GM21619 (cell line): ENCODE data around the gene TCTN1.
"Not testable (repeated sequence)": the region's sequence is repeated elsewhere in the genome, so short reads cannot be mapped to it uniquely, and the experiment has no call there.

Experiments
- ATAC-seq: cut with Tn5 transposase; IDR thresholded peaks from one replicate; pipeline ENCODE4 v1.9.1; 2021; ENCODE audit not compliant: unreplicated experiment

The TCTN1 gene

DNA sequence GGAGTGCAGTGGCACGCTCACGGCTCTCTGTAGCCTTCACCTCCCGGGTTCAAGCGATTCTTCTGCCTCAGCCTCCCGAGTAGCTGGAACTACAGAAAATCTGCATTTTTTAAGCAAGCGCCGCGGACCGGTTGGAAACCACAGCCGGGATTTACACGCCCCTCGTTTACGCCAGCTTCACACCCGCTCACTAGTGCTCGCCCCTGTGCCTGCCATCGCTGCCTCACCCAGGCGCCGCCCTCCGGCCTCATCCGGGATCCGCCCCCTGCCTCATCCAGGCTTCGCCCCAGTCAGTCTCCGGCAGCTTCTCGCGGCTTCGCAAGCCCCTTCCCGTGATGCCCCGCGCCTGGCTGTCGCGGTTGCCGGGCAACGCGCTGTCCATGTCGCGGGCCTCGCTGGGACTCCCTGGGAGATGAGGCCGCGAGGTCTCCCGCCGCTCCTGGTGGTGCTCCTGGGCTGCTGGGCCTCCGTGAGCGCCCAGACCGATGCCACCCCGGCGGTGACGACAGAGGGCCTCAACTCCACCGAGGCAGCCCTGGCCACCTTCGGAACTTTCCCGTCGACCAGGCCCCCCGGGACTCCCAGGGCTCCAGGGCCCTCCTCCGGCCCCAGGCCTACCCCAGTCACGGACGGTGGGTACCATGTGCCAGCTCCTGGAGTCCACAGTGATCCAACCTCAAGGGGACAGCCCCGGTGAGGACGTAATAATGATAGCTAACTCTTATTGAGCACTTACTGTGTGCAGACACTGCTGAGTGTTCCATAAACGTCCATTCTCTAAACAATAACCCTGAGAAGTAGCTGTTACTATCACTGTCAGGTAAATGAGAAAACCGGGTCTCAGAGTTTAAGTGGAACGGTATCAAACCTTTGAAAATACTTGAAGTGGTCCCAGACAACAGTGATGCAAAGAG is at the start of gene TCTN1:
Gene TCTN1 (plus strand): TSS at position 359 of the 914 bp plus-strand sequence. CDS start 54 bp downstream, at position 413.
- peak; percentile 93 for ATAC-seq

DNA sequence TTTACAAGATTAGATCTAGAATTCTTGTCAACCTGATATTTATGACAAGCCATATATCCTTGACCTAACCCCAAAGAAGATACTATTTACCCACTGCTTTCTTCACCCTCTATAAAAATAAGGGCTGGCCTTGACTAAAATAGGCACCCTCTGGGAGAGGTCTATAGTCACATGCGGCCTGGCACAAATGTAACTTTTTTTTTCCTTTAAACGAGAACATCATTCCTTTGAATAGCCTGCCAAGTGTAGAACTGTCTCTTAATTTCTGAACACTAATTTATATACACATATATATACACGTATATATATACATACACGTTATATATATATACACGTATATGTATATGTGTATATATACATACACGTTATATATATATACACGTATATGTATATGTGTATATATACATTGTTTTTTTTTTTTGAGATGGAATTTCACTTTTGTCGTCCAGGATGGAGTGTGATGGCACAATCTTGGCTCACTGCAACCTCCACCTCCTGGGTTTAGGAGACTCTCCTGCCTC is 49.4 kb upstream of the TCTN1 start:
- ATAC-seq = no peak

DNA sequence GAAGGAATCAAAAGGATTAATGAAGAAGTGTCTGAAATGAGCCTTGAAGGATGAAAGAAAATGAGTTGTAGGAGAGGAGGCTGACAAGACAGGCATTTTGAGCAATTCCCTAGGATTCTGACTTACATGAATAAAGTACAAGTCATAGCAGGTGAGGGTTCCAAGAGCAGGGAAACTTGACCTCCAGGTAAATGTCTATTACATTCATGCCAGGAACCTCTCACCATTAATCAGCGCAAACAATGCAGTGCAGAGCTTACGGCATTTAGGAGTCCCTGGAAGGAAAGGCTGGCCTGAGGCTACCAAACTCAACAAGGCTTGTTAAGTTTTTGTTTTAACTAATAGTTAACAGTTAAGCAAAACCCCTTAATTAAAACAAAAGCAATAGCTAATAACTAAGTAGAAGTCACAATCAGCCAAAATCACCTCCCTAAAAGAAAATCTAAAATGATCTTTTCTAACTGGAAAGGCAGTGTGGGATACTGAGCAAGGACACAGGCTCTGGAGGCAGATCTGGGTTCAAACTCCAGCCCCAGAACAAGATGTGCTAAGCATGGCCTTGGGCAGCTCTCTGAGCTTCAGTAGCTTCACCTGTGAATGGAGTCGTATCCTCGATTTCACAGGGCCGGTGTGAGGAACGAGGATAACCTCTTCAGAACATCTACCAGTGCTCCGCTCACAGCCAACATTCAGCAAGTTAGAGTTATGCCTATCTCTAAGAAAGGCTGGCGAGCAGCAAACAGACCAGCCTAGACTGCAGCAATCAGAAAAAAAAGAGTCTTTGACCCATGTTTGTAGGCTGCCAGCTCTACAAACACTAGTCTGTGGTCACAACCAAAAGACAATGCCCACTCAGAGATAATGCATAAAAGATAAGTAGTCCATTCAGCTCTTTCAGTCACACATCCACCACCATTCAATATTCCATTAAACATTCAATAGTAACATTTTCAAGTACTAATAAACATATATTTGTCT is 47.7 kb upstream of the TCTN1 start:
- no peak for ATAC-seq

DNA sequence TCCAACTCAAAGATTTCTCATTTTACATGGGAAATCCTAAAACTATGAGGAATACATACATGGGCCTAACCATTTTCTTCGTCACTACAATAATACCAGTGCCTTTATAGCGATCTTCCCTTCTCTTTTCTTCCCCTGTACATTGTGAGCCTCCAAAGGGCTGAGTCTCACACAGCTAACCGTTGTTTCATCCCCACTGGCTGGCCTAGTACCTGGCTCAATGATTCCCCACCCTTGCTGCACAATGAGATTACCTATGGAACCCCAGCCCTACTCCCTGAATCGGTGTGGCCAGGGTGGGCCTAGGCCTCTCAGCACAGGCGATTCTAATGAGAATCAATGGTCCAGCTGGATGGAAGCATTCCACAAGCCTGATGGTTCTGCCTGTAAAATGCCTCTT is 46.9 kb upstream of the TCTN1 start:
- ATAC-seq = no peak

DNA sequence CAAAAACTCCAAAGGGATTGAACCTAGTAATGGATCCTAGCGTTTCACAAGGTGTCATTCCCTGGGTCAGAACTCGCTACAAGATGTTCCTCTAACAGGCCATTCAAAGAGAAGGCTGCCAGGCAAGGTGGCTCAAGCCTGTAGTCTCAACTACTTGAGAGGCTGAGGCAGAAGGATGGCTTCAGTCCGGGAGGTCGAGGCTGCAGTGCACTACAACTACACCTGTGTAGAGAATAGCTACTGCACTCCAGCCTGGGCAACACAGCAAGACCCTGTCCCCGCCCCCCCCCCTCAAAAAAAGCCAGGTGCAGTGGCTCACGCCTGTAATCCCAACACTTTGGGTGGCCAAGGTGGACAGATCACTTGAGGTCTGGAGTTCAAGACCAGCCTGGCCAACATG is 45.2 kb upstream of the TCTN1 start:
- no peak for ATAC-seq

DNA sequence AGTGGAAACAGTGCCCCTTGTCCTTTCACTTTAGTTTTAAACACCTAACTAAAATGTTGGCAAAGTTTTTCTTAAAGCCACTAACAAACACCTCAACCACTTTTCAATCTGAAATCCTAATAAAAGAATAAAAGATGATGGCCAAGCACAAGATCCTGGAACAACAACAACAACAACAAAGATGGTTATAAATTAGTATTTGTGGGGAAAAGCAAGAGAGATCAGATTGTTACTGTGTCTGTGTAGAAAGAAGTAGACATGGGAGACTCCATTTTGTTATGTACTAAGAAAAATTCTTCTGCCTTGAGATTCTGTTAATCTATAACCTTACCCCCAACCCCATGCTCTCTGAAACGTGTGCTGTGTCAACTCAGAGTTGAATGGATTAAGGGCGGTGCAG is 44.1 kb upstream of the TCTN1 start:
- ATAC-seq = not testable (repeated sequence)

DNA sequence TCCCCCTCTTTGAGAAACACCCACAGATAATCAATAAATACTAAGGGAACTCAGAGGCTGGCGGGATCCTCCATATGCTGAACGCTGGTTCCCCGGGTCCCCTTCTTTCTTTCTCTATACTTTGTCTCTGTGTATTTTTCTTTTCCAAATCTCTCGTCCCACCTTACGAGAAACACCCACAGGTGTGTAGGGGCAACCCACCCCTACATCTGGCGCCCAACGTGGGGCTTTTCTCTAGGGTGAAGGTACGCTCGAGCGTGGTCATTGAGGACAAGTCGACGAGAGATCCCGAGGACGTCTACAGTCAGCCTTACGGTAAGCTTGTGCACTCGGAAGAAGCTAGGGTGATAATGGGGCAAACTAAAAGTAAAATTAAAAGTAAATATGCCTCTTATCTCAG is 43.1 kb upstream of the TCTN1 start:
- ATAC-seq = not testable (repeated sequence)

DNA sequence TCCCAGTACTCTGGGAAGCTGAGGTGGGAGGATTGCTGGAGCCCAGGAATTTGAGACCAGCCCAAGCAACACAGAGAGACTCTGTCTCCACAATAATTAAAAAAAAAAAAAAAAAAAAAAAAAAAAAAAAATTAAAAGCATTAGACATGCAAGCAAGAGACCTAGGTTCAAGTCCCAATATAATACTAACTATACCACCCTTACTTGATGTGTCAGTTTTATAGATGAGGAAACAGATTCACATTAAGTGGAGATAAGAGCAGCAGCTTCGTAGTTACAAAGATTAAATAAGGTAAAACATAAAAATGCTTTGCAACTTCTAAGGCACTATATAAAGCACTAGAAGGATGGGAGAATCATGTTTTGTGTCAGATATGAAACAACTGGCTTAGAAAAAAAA is 39.9 kb upstream of the TCTN1 start:
- ATAC-seq = no peak

DNA sequence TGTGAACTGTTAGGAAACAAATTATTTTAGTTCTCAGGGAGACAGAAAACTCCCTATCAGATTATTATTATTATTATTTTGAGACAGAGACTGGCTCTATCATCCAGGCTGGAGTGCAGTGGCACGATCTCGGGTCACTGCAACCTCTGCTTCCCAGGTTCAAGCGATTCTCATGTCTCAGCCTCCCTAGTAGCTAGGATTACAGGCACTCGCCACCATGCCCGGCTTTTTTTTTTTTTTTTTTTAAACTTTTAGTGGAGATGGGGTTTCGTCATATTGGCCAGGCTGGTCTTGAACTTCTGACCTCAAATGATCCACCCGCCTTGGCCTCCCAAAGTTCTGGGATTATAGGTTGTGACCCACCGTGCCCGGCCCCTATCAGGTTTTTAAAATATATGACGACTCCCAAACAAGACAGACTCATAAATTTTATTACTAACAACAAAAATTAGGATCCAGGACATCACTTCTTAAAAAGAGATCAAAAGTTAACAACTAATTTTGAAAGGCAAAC is 39.2 kb upstream of the TCTN1 start:
- not testable (repeated sequence) for ATAC-seq

DNA sequence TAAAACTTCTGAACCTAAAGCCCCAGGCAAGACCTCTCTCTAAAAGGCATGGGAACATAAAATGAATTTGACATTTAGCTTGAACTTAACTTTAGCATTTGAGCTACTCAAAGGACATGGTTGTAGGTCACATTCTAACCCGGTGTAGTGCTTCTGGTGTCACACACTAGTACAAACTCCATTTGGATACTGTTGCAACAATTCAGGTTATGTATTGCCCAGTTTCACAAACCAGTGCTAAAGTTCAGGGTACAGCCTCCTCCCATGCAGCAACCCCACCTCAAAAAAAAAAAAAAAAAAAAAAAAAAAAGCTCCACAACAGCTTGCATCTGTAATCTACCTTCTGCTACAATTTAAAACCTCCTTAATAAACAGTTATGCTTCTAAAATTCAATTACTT is 38.6 kb upstream of the TCTN1 start:
- no peak for ATAC-seq

DNA sequence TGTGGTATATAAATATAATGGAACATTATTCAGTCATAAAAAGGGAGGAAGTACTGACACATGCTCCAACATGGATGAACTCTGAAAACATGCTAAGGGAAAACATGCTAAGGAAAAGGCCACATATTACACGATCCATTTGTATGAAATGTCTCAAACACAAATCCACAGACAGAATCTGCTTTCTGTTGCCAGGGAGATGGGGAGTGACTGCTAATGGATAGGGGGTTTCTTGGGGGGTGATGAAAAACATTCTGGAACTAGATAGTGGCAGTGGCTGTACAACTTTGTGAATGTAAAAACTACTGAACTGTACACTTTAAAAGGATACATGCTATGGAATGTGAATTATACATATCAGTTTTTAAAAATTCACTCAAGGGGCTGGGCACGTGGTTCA is 37.4 kb upstream of the TCTN1 start:
- no peak for ATAC-seq

DNA sequence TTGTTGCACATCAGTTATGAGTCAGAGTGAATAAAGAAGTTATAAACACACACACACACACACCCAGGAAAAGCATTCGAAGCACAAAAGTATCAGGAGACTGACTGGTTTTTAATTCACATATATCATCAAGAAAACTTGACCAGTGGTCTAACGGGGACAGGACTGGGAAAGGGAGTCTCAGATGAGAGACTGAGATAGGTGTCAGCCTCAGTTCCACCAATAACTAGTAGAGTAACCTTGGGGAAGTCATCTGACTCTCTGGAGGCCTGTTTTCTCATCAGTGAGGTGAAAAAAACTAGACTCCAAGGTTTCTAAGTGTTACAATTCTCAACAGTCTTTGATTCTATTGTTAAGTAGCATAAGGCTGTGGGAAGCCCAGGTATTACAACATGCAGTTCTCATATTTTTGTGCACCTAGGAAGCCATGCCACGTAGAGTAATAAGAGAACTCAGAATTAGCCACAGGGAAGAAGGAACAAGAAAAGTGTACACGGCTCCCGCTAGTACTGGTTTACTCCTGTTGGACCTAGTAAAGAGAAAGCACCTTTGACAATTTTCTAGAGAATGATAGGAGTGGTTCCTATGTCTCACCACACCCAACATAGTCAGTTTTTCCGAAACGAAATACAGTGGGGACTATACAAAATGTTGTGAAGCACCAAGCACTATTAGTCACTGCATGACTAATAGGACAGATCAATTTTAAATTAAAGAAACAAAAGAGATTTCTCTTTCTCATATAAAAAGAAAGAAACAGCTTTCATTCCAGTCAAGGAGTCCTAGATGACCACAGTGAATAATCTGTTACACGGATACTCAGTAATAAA is 35.9 kb upstream of the TCTN1 start:
- no peak for ATAC-seq

DNA sequence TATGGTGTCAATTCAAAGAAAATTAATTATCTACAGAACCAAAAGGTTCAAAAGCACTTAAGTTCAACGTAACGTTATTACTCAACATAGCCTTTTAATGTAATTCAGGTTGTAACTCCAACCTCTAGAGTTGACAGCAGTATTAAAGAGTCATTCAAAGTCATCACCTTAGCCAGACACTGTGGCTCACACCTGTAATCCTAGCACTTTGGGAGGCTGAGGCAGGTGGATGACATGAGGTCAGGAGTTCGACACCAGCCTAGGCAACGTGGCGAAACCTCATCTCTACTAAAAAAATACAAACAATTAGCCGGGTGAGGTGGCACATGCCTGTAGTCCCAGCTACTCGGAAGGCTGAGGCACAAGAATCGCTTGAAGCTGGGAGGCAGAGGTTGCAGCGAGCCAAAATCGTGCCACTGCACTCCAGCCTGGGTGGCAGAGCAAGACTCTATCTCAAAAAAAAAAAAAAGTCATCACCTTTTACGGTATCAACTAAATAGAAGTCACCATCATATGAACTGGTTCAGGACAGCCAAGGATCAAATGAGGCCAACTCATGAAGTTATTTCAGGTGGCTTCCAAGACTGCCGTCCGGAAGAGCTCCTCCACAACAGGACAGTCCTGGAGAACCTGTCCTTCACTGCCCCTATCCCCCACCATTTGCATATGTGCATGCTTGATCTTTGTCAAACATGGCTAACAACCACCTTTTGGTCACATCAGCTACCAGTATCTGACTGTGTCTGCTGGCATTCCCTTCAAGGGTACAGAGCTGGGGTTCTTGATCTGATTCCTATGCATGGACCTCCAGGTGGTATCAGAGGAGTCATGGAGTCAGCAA is 35.0 kb upstream of the TCTN1 start:
- no peak for ATAC-seq

DNA sequence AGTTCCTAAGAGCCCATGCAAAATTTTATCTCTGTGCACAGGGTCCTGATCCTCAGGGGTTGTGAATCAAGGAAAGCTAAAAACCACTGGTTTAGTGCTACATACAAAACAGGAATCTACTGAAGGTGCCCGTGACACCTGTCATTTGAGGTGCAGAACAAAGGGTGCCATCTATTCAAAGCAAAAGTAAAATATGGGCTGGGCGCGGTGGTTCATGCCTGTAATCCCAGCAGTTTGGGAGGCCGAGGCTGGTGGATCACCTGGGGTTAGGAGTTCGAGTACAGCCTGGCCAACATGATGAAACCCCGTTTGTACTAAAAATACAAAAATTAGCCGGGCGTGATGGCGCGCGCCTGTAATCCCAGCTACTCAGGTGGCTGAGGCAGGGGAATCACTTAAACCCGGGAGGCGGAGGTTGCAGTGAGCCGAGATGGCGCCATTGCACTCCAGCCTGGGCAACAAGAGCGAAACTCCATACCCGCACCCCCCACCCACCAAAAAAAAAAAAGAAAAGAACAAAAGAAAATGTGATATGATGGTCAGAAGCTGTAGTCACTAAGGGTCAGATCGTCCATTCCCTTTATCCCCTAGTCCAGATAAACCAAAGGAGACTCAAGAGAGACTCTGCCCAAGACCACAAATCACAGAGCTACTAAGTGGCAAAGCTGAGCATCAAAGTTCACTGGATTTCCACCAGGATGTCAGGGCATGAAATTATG is 34.2 kb upstream of the TCTN1 start:
- no peak for ATAC-seq

DNA sequence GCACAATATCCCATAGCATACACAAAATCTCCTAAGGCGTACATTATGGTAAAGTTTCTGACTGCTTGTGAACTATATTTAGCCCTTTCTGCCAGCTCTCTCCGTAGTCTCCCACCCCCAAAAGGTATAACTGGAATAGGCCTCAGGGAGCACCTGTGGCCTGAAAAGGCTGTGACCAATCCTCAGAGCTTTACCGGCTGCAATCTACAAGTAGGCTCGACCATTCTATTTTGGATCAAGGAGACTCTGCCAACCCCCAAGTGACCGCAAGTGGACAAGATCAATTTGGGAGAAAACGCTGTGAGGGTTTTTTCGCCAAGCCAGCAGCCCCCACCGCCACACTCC is 32.0 kb upstream of the TCTN1 start:
- no peak for ATAC-seq

DNA sequence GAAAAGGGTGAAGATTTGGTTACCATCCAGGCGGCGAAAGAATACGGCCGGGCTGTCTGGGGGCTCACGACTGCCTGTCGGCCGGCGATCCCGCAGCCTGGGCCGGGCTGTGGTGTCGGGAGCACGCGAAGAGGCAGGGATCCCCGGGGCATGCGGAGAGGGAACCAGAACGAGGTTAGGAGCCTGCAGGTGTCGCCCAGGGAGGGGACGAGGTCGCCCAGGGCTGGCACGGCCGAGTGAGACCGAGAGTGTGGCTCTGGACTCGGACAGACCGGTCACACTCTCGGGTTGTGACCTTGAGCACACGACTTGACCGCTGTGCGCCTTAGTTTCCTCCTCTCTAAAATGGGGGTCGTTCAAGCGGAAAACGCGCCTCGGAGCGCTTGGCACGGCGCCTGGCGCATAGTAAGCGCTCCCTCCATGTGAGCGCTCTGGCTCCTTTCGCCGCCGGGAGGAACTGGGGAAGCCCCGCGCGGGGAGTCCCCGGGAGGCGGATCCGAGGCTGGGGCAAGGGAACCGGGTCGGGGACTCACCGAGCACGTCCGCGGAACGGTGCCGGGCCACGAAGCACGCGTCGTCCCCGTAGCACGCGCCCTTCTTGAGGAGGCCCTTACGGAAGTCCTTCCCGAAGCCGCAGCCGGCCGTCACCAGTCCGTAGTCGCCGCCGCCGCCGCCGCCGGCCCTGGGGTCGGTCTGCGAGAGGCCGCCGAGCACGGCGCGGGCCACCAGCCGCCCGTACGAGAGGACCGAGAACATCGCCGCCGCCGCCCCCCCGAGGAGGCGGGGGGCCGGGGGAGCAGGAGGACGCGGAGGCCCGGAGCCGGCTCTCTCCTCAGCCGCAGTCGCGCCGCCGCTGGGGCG is 31.4 kb upstream of the TCTN1 start:
- peak; percentile 43 for ATAC-seq

DNA sequence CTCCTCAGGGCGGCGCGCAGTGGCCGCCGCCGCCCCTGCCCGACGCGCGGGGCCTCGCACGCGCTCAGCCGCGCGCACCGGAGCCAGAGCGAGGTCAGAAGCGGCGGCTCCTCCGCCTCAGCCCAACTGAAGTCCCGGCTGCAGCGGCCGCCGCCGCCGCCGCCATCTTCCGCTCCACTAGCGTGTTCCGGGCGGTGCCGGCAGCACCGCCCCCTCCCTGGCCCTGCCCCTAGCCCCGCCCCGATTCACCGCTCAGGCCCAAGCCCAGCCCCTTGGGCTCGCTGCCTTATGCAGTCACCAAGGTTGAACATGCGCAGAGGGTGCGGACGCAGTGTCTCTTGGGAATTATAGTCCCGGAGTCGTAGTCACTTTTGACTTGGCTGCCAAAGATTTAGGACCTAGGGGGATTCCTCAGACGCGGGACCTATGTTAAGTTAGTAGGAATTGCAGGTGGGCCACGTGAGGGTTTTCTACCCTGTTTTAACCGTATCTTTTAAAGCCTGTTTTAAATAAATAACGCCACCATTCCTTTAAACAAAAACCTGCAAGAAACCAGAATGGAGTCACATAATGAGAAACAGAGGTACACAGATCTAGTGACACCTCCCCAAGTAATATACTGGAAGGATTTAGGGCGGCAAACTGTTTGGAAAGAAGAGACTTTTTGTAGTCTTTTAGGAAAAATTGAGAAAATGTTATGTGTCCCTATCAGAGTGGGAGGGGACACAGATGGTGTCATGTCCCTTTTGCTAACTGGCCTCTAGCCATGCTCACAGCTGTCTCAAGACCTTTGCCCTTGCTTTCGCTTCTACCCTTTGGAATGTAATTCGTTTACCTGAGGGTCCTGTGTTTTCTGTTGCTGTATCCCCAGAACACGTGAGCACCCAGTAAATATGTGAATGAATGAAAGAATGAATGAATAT is 30.5 kb upstream of the TCTN1 start, which contains the start of gene PPTC7:
Gene PPTC7 (minus strand): TSS at position 182 of the 923 bp plus-strand sequence. CDS start 287 bp downstream, outside the sequence.
- peak; percentile 65 for ATAC-seq
